Common myeloid progenitor, CD34-positive (primary cell): ENCODE data around the gene MACROD2.
"Not testable (repeated sequence)": the region's sequence is repeated elsewhere in the genome, so short reads cannot be mapped to it uniquely, and the experiment has no call there.

Experiments used
- CTCF ChIA-PET: fragments of 350-600 bp; sonication (Branson Sonifier 250); formaldehyde crosslinking; loops from one replicate; lab custom pipeline; 2021; ENCODE audit warnings: antibody characterized with exemption; lab: Charles Lee
- POLR2A ChIA-PET: fragments of 350-600 bp; sonication (Branson Sonifier 250); formaldehyde crosslinking; loops from one replicate; lab custom pipeline; 2021; ENCODE audit warnings: antibody characterized with exemption; lab: Charles Lee
- DNase-seq, 3 donors: peaks; one replicate each; pipeline versions ENCODE4 v3.0.0 to v3.0.0-alpha.2; 2013
- H3K27ac ChIP-seq, 2 experiments: 1 replicate in 1 of 2; 2 replicates in 1 of 2; pipeline ENCODE4 v1.7.0; 2013; ENCODE audit warnings: inconsistent platforms in 2 of 2, low read length in 2 of 2, mild to moderate bottlenecking in 2 of 2, low read depth in 1 of 2, moderate library complexity in 1 of 2; ENCODE audit not compliant: severe bottlenecking in 2 of 2, insufficient read depth in 1 of 2, poor library complexity in 1 of 2
- H3K27me3 ChIP-seq, 5 experiments: replicated peaks in 2 of 5; 1 replicate in 3 of 5; 2 replicates in 2 of 5; pipeline versions ENCODE4 v1.6.1 to v1.7.0; 2013; ENCODE audit warnings: low read length in 4 of 5, mild to moderate bottlenecking in 2 of 5, moderate library complexity in 2 of 5, inconsistent platforms in 1 of 5; ENCODE audit not compliant: insufficient read depth in 5 of 5, control insufficient read depth in 4 of 5
- H3K36me3 ChIP-seq, 4 experiments: 1 replicate in 2 of 4; 2 replicates in 2 of 4; pipeline versions ENCODE4 v1.6.1 to v1.7.0; 2013; ENCODE audit warnings: low read length in 3 of 4, control low read depth in 1 of 4, mild to moderate bottlenecking in 1 of 4; ENCODE audit not compliant: control insufficient read depth in 4 of 4, insufficient read depth in 4 of 4
- H3K4me1 ChIP-seq, 4 experiments: 1 replicate in 3 of 4; 2 replicates in 1 of 4; pipeline versions ENCODE4 v1.6.1 to v1.7.1; 2013; ENCODE audit warnings: low read length in 3 of 4, mild to moderate bottlenecking in 3 of 4, control low read depth in 1 of 4, inconsistent platforms in 1 of 4, moderate library complexity in 1 of 4; ENCODE audit not compliant: control insufficient read depth in 4 of 4, insufficient read depth in 4 of 4; ENCODE audit errors: control extremely low read depth in 1 of 4
- H3K4me3 ChIP-seq, 7 experiments: 1 replicate in 4 of 7; 2 replicates in 3 of 7; pipeline versions ENCODE4 v1.5.1 to v1.7.0; 2013; ENCODE audit warnings: mild to moderate bottlenecking in 7 of 7, low read length in 6 of 7, moderate library complexity in 6 of 7, inconsistent platforms in 2 of 7, low read depth in 2 of 7, control low read depth in 1 of 7; ENCODE audit not compliant: insufficient read depth in 4 of 7, control insufficient read depth in 1 of 7; ENCODE audit errors: extremely low read depth in 1 of 7
- H3K9me3 ChIP-seq, 5 experiments: 1 replicate in 4 of 5; 2 replicates in 1 of 5; pipeline versions ENCODE4 v1.6.1 to v1.7.1; 2013; ENCODE audit warnings: low read length in 4 of 5, mild to moderate bottlenecking in 2 of 5, inconsistent platforms in 1 of 5, low read depth in 1 of 5, moderate library complexity in 1 of 5; ENCODE audit not compliant: control insufficient read depth in 4 of 5, insufficient read depth in 2 of 5; ENCODE audit errors: control extremely low read depth in 1 of 5
- WGBS: methylation state at CpG from one replicate; pipeline ENCODE4 v1.1.5; 2013; ENCODE audit not compliant: insufficient coverage; 5-methylcytosine and 5-hydroxymethylcytosine counted together

MACROD2 gene

DNA sequence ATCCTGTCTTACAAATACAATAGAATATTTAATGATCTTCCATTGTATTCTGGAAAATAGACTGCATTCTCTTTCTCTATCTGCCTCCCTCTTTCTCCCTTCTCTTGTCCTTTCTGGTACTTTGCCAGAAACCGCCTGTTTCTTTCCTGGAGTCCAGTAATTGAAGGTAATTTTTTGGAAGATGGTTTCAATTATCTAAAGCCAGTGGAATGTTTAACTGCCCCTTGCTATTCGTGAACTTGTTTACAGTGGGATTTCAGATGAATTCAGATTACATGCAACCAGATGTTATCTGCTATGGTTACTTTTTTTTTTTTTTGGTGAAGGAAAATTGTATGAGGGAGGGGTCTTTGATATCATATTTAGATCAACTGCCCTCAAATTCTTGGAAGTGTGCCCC, 997.6 kb downstream of the MACROD2 start:
- CTCF ChIA-PET: interaction anchor here (0.6 kb wide), 1 partner anchor 1647 kb away, joined by 3 read pairs; no protein-coding TSS in a partner anchor
- WGBS: 94% methylated on average over 2 of the region's 2 CpGs
- Histone ChIP-seq H3K4me1 (no peaks in the 10 kb centered on the region), H3K27me3 (no peaks in the 10 kb centered on the region), H3K9me3 (peaks cover 0 to 7% (median 0%) of the 10 kb centered on the region in 5 experiments), H3K4me3 (no peak overlapping the region), H3K27ac (no peak overlapping the region), H3K36me3 (no peaks in the 10 kb centered on the region)
- no peak for DNase-seq
- POLR2A ChIA-PET: no interaction called here

DNA sequence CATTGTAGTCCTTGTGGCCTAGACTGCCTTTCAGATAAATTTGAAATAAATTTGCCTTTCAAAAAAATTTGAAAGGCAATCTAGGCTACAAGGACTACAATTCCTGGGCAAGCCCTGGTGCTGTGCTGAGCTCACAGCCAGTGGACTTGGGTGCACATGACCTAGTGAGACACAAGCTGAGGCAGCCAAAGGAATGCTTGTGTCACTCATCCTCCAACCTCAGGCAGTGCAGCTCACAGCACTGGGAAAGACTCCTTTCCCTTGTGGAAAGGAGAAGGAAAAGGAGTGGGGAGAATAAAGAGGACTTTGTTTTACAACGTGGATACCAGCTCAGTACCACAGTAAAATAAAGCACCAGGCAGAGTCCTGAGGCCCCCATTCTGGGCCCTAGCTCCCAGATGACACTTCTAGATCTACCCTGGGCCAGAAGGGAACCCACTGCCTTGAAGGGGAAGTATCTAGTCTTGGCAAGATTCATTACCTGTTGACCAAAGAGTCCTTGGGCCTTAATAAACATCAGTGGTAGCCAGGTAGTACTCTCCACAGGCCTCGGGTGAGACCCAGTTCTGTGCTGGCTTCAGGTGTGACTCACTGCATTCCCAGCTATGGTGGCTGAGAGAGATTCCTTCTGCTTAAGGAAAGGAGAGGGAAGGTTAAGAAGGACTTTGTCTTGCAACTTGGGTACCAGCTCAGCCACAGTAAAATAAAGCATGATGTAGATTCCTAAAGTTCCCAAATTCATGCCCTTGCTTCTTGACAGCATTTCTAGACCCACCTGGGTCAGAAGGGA, 1001.8 kb downstream of the MACROD2 start:
- no peak overlapping the region for H3K27ac ChIP-seq
- H3K9me3 ChIP-seq: peaks cover 0 to 7% (median 0%) of the 10 kb centered on the region in 5 experiments
- no peaks in the 10 kb centered on the region for H3K36me3 ChIP-seq
- ChIA-PET CTCF (no interaction called here), POLR2A (no interaction called here)
- WGBS: no CpG with 5 or more reads among the region's 2 CpGs
- no peak for DNase-seq
- no peaks in the 10 kb centered on the region for H3K4me1 ChIP-seq
- no peaks in the 10 kb centered on the region for H3K27me3 ChIP-seq
- H3K4me3 ChIP-seq: no peak overlapping the region

DNA sequence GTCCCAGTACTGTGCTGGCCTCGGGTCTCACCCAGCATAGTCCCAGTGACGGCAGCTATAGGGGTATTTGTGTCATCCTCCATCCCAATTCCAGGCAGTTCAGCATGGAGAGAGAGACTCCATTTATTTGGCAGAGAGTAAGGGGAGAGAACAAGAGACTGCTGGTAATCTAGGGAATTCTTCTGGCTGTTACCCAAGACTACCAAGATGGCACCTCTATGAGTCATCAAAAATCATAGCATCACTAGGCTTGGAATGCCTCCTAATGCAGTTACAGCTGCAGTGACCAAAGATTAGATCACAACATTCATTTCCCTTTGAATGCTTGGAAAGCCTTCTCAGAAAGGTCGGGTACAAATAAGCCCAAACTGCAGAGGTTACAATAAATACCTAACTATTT, 1002.5 kb downstream of the MACROD2 start:
- 82% methylated on average over 2 of the region's 3 CpGs for WGBS
- Histone ChIP-seq H3K4me1 (no peaks in the 10 kb centered on the region), H3K27me3 (no peaks in the 10 kb centered on the region), H3K4me3 (no peak overlapping the region), H3K36me3 (no peaks in the 10 kb centered on the region), H3K9me3 (peaks cover 0 to 7% (median 0%) of the 10 kb centered on the region in 5 experiments), H3K27ac (no peak overlapping the region)
- POLR2A ChIA-PET: no interaction called here
- DNase-seq: no peak
- CTCF ChIA-PET: interaction anchor here (0.6 kb wide), 1 partner anchor 12 kb away, joined by 3 read pairs; no protein-coding TSS in a partner anchor

DNA sequence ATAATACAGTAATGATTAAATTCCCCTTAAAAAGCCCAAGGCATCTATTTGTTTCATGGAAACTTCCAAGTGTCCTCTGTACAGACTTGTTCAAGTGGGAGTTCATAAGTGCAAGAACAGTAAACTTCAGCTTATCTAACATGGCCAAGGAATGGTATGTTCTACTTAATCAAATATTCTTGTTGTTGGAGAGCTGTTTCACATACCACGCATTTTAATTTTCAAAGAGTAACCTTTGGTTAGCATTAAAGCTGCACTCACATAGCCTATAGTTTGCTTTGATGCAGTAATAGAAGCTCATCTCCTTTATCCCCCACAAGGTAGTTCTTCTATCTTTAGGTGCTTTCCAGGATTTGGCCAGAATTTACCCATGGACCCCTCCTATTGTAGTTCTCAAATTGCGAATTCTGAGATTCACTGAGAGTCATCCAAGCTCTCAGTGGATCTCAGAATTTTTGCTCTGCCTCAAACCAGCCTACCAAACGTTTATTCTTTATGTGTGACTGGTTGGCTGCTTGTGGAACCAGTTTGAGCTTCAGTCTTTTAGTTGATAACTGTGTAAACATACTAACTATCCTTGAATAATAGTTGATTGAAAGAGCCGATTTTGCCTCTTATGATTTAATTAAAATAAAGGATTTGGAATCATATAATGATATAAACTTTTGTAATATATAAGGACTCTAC, 1010.1 kb downstream of the MACROD2 start:
- Histone ChIP-seq H3K4me3 (no peak overlapping the region), H3K27me3 (no peaks in the 10 kb centered on the region), H3K9me3 (peaks cover 0 to 1% (median 0%) of the 10 kb centered on the region in 5 experiments), H3K36me3 (no peaks in the 10 kb centered on the region), H3K27ac (no peak overlapping the region), H3K4me1 (no peaks in the 10 kb centered on the region)
- DNase-seq: no peak
- WGBS: 100% methylated on average over 1 of the region's 4 CpGs
- POLR2A ChIA-PET: no interaction called here
- CTCF ChIA-PET: interaction anchor here (1.3 kb wide), 1 partner anchor 9 kb away, joined by 3 read pairs; no protein-coding TSS in a partner anchor

DNA sequence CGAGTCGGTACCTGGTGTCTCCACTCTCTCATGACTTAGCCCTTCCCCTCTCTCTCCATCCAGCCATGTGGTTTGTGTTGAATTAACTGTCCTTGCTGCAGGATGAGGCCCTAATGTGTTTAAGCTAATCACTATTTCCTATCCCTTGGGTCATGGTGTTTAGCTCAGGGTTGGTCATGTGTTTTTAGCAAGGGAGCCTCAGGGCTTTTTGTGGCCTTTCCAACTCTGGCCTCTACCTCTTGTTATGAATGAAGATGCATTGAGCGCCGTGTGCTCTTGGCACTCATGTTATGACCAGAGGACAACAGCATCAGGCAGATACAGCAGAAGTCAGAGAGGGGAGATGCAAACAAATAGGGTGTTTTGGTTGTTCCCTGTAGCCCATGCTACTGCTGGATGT, 1016.3 kb downstream of the MACROD2 start:
- ChIA-PET CTCF (interaction anchor here (1.0 kb wide), 1 partner anchor 14 kb away, joined by 3 read pairs; no protein-coding TSS in a partner anchor), POLR2A (no interaction called here)
- Histone ChIP-seq H3K27me3 (no peaks in the 10 kb centered on the region), H3K27ac (no peak overlapping the region), H3K36me3 (no peaks in the 10 kb centered on the region), H3K4me1 (no peaks in the 10 kb centered on the region), H3K4me3 (no peak overlapping the region), H3K9me3 (peaks cover 0 to 1% (median 0%) of the 10 kb centered on the region in 5 experiments)
- DNase-seq: no peak
- 100% methylated on average over 2 of the region's 4 CpGs for WGBS

DNA sequence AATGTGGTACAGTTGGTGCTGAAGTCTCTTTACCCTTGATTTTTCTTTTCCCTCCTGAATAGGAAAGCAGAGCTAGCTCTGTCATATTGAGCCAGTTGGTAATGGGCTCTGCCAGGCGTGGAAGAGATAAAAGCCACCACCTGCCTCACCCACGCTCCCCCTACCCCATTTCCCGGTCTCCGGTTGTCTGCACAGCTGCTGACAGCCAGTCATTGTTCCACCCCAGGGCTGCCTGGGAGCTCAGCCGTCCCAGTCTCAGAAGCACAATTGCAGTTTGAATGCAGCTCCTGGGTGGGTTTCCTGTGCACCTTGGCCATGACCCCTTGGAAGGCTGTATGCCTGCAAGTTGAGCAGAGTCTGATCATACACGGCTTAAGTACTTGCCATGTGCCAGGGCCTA, 1017.2 kb downstream of the MACROD2 start:
- ChIA-PET CTCF (no interaction called here), POLR2A (no interaction called here)
- peaks cover 0 to 1% (median 0%) of the 10 kb centered on the region in 5 experiments for H3K9me3 ChIP-seq
- no peak overlapping the region for H3K27ac ChIP-seq
- WGBS: 74% methylated on average over 6 of the region's 6 CpGs
- H3K36me3 ChIP-seq: no peaks in the 10 kb centered on the region
- H3K4me1 ChIP-seq: no peaks in the 10 kb centered on the region
- H3K27me3 ChIP-seq: no peaks in the 10 kb centered on the region
- no peak for DNase-seq
- no peak overlapping the region for H3K4me3 ChIP-seq

DNA sequence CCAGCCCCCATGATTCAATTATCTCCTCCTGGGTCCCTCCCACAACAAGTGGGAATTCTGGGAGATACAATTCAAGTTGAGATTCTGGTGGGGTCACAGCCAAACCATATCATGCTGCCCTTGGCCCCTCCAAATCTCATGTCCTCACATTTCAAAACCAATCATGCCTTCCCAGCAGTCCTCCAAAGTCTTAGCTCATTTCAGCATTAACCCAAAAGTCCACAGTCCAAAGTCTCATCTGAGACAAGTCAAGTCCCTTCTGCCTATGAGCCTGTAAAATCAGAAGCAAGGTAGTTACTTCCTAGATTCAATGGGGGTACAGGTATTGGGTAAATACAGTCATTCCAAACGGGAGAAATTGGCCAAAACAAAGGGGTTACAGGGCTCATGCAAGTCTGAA, 1021.6 kb downstream of the MACROD2 start:
- H3K36me3 ChIP-seq, H3K9me3 ChIP-seq, DNase-seq, H3K27ac ChIP-seq, CTCF ChIA-PET, H3K4me1 ChIP-seq, H3K27me3 ChIP-seq, POLR2A ChIA-PET, H3K4me3 ChIP-seq: not testable (repeated sequence)
- no CpG with 5 or more reads among the region's 1 CpG for WGBS
